ENCODE data around the gene PRDX5.
A peak's percentile ranks its signal among the peaks of the same experiment; 100 is the strongest.

Gene PRDX5

DNA sequence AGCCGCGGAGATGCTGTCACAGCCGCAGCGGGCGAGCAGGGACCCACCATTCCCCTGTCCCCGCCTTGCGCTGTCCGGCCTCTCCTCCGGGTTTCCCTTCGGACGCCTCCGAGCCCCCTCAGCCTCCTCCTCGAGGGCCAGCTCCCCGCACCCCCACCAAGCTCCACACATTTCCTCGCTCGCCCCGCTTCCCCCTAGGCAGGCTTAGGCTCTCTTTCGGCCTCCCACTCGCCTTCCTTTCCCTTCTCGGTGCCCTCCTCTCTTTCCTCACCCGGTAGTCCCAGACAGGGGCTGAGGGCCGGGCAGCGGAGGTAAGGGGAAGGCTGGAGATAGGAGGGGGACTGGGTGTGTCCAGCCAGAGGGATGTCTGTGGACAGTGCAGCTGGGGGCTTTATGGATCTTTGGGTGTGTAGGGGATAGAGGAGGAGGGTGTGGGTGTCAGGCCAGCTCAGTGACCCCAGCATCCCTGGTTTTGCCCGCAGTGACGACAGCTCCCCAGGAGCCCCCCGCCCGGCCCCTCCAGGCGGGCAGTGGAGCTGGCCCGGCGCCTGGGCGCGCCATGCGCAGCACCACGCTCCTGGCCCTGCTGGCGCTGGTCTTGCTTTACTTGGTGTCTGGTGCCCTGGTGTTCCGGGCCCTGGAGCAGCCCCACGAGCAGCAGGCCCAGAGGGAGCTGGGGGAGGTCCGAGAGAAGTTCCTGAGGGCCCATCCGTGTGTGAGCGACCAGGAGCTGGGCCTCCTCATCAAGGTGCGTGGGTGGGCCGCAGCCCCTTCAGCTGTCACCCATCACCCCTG lies 25.3 kb upstream of the PRDX5 start:
- Histone ChIP-seq H2BK5ac (ENCODE audit: low read length) (peak overlapping the region; percentile 17), H4K91ac (ENCODE audit: low read depth, low read length, poor library complexity) (no peak overlapping the region), H3K36me3 (replicated peaks in 1 of 2; ENCODE audit: control insufficient read depth in 2 of 2, insufficient read depth in 2 of 2, low read length in 2 of 2) (no peaks in the 10 kb centered on the region), H3K23ac (ENCODE audit: low read depth, low read length, poor library complexity) (peak overlapping the region; percentile 94), H3K9ac (ENCODE audit: low read depth, low read length, poor library complexity) (peak overlapping the region; percentile 74), H2BK15ac (ENCODE audit: low read length) (peak overlapping the region; percentile 34), H3K9me3 (replicated peaks in 1 of 2; ENCODE audit: control insufficient read depth in 2 of 2, insufficient read depth in 1 of 2, low read depth in 1 of 2, low read length in 2 of 2) (no peaks in the 10 kb centered on the region), H3K4ac (ENCODE audit: low read length) (no peak overlapping the region), H3K27ac (replicated peaks; ENCODE audit: low read length) (no peak overlapping the region), H3K79me1 (ENCODE audit: low read depth, low read length) (peaks cover 2% of the 10 kb centered on the region), H3K27me3 (ENCODE audit: control insufficient read depth in 3 of 3, insufficient read depth in 3 of 3, low read depth in 1 of 3, low read length in 3 of 3) (peaks cover 48 to 84% (median 83%) of the 10 kb centered on the region in 3 experiments), H3K18ac (ENCODE audit: low read length) (peak overlapping the region; percentile 82), H3K4me2 (ENCODE audit: insufficient read depth, low read length, poor library complexity, severe bottlenecking) (peak overlapping the region; percentile 60), H2BK120ac (ENCODE audit: low read depth, low read length) (no peak overlapping the region), H3K14ac (ENCODE audit: low read length) (peak overlapping the region; percentile 67), H3K4me3 (ENCODE audit: low read length in 2 of 2) (no peak overlapping the region), H4K8ac (ENCODE audit: low read depth, low read length) (peak overlapping the region; percentile 31), H2AK5ac (ENCODE audit: low read depth, low read length) (peak overlapping the region; percentile 81), H2AFZ (ENCODE audit: low read length) (peak overlapping the region; percentile 79), H2BK12ac (ENCODE audit: low read length) (peak overlapping the region; percentile 16), H3K4me1 (ENCODE audit: control insufficient read depth in 2 of 2, insufficient read depth in 1 of 2, low read depth in 1 of 2, low read length in 2 of 2) (peaks cover 6 to 18% of the 10 kb centered on the region in 2 donors)
- DNase-seq (ENCODE audit: low spot score), result no peak
- WGBS, 2 donors (ENCODE audit: extremely low coverage in 2 of 2, insufficient read length in 2 of 2, insufficient replicate concordance in 1 of 2), result no CpG with 5 or more reads among the region's 42 CpGs

- DNase-seq (ENCODE audit: low spot score), result no peak
These were observed 23.1 kb upstream of the PRDX5 start for GRCh38 chr11:64294774-64295173.

DNA sequence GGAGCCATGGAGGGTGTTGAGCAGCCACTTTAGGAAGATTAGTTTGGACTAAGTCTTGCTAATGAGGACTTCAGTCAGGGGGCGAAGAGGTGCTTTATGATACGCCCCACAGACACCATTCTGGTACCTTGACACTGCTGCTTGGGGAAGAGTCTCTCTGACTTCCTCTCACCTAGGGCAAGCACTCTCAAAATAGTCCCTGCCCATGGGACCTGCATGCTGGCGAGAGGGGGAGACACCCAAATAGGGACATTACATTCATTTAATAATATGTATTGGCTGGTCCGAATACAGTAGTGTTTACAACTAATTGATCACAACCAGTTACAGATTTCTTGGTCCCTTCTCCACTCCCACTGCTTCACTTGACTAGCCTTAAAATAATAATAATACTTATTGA lies 22.2 kb upstream of the PRDX5 start:
- Histone ChIP-seq H3K23ac (ENCODE audit: low read depth, low read length, poor library complexity) (no peak overlapping the region), H3K14ac (ENCODE audit: low read length) (no peak overlapping the region), H3K9ac (ENCODE audit: low read depth, low read length, poor library complexity) (no peak overlapping the region), H3K4ac (ENCODE audit: low read length) (no peak overlapping the region), H2AK5ac (ENCODE audit: low read depth, low read length) (no peak overlapping the region), H3K18ac (ENCODE audit: low read length) (no peak overlapping the region), H3K27ac (replicated peaks; ENCODE audit: low read length) (no peak overlapping the region), H2AFZ (ENCODE audit: low read length) (no peak overlapping the region), H3K4me1 (ENCODE audit: control insufficient read depth in 2 of 2, insufficient read depth in 1 of 2, low read depth in 1 of 2, low read length in 2 of 2) (peaks cover 8 to 32% of the 10 kb centered on the region in 2 donors), H3K4me3 (ENCODE audit: low read length in 2 of 2) (no peak overlapping the region), H2BK12ac (ENCODE audit: low read length) (no peak overlapping the region), H2BK15ac (ENCODE audit: low read length) (no peak overlapping the region), H3K9me3 (replicated peaks in 1 of 2; ENCODE audit: control insufficient read depth in 2 of 2, insufficient read depth in 1 of 2, low read depth in 1 of 2, low read length in 2 of 2) (no peaks in the 10 kb centered on the region), H3K79me1 (ENCODE audit: low read depth, low read length) (no peaks in the 10 kb centered on the region), H4K8ac (ENCODE audit: low read depth, low read length) (no peak overlapping the region), H3K27me3 (ENCODE audit: control insufficient read depth in 3 of 3, insufficient read depth in 3 of 3, low read depth in 1 of 3, low read length in 3 of 3) (peaks cover 66 to 99% (median 98%) of the 10 kb centered on the region in 3 experiments), H3K36me3 (replicated peaks in 1 of 2; ENCODE audit: control insufficient read depth in 2 of 2, insufficient read depth in 2 of 2, low read length in 2 of 2) (no peaks in the 10 kb centered on the region), H3K4me2 (ENCODE audit: insufficient read depth, low read length, poor library complexity, severe bottlenecking) (no peak overlapping the region), H4K91ac (ENCODE audit: low read depth, low read length, poor library complexity) (no peak overlapping the region), H2BK5ac (ENCODE audit: low read length) (no peak overlapping the region), H2BK120ac (ENCODE audit: low read depth, low read length) (no peak overlapping the region)
- no CpG with 5 or more reads among the region's 4 CpGs for WGBS, 2 donors (ENCODE audit: extremely low coverage in 2 of 2, insufficient read length in 2 of 2, insufficient replicate concordance in 1 of 2)
- no peak for DNase-seq (ENCODE audit: low spot score)

More at GRCh38 chr11:64294774-64295173, 23.1 kb upstream of the PRDX5 start:
- no peak overlapping the region for H3K4me3 ChIP-seq (ENCODE audit: low read length in 2 of 2)
- H2BK15ac ChIP-seq (ENCODE audit: low read length), result no peak overlapping the region
- no peak overlapping the region for H4K8ac ChIP-seq (ENCODE audit: low read depth, low read length)
- H3K27ac ChIP-seq (replicated peaks; ENCODE audit: low read length), result no peak overlapping the region
- H3K36me3 ChIP-seq (replicated peaks in 1 of 2; ENCODE audit: control insufficient read depth in 2 of 2, insufficient read depth in 2 of 2, low read length in 2 of 2), result no peaks in the 10 kb centered on the region
- peaks cover 6 to 23% of the 10 kb centered on the region in 2 donors for H3K4me1 ChIP-seq (ENCODE audit: control insufficient read depth in 2 of 2, insufficient read depth in 1 of 2, low read depth in 1 of 2, low read length in 2 of 2)
- no peak overlapping the region for H3K23ac ChIP-seq (ENCODE audit: low read depth, low read length, poor library complexity)
- no peak overlapping the region for H2BK120ac ChIP-seq (ENCODE audit: low read depth, low read length)
- H2BK12ac ChIP-seq (ENCODE audit: low read length), result no peak overlapping the region
- H2BK5ac ChIP-seq (ENCODE audit: low read length), result no peak overlapping the region
- no peak overlapping the region for H3K4ac ChIP-seq (ENCODE audit: low read length)
- H3K4me2 ChIP-seq (ENCODE audit: insufficient read depth, low read length, poor library complexity, severe bottlenecking), result no peak overlapping the region
- H3K9ac ChIP-seq (ENCODE audit: low read depth, low read length, poor library complexity), result no peak overlapping the region
- peaks cover 62 to 99% (median 98%) of the 10 kb centered on the region in 3 experiments for H3K27me3 ChIP-seq (ENCODE audit: control insufficient read depth in 3 of 3, insufficient read depth in 3 of 3, low read depth in 1 of 3, low read length in 3 of 3)
- no peak overlapping the region for H3K18ac ChIP-seq (ENCODE audit: low read length)
- no peaks in the 10 kb centered on the region for H3K9me3 ChIP-seq (replicated peaks in 1 of 2; ENCODE audit: control insufficient read depth in 2 of 2, insufficient read depth in 1 of 2, low read depth in 1 of 2, low read length in 2 of 2)
- no peak overlapping the region for H2AK5ac ChIP-seq (ENCODE audit: low read depth, low read length)
- no peak overlapping the region for H4K91ac ChIP-seq (ENCODE audit: low read depth, low read length, poor library complexity)
- H3K14ac ChIP-seq (ENCODE audit: low read length), result no peak overlapping the region
- no peaks in the 10 kb centered on the region for H3K79me1 ChIP-seq (ENCODE audit: low read depth, low read length)
- no CpG with 5 or more reads among the region's 3 CpGs for WGBS, 2 donors (ENCODE audit: extremely low coverage in 2 of 2, insufficient read length in 2 of 2, insufficient replicate concordance in 1 of 2)
- H2AFZ ChIP-seq (ENCODE audit: low read length), result no peak overlapping the region

- no peak overlapping the region for H3K18ac ChIP-seq (ENCODE audit: low read length)
- H3K14ac ChIP-seq (ENCODE audit: low read length), result no peak overlapping the region
- H3K27me3 ChIP-seq (ENCODE audit: control insufficient read depth in 3 of 3, insufficient read depth in 3 of 3, low read depth in 1 of 3, low read length in 3 of 3), result peaks cover 62 to 96% (median 95%) of the 10 kb centered on the region in 3 experiments
- no peaks in the 10 kb centered on the region for H3K36me3 ChIP-seq (replicated peaks in 1 of 2; ENCODE audit: control insufficient read depth in 2 of 2, insufficient read depth in 2 of 2, low read length in 2 of 2)
- no peak overlapping the region for H2BK15ac ChIP-seq (ENCODE audit: low read length)
- H3K4me1 ChIP-seq (ENCODE audit: control insufficient read depth in 2 of 2, insufficient read depth in 1 of 2, low read depth in 1 of 2, low read length in 2 of 2), result peaks cover 9 to 32% of the 10 kb centered on the region in 2 donors
- no peak overlapping the region for H3K23ac ChIP-seq (ENCODE audit: low read depth, low read length, poor library complexity)
- no peak overlapping the region for H2AFZ ChIP-seq (ENCODE audit: low read length)
- no peak overlapping the region for H4K91ac ChIP-seq (ENCODE audit: low read depth, low read length, poor library complexity)
- H3K4me3 ChIP-seq (ENCODE audit: low read length in 2 of 2), result peak overlapping the region in 1 of 2 donors; percentile 18
- no peaks in the 10 kb centered on the region for H3K79me1 ChIP-seq (ENCODE audit: low read depth, low read length)
- no peak overlapping the region for H4K8ac ChIP-seq (ENCODE audit: low read depth, low read length)
- no peak overlapping the region for H2BK5ac ChIP-seq (ENCODE audit: low read length)
- no peak overlapping the region for H3K9ac ChIP-seq (ENCODE audit: low read depth, low read length, poor library complexity)
- no CpG with 5 or more reads among the region's 1 CpG for WGBS, 2 donors (ENCODE audit: extremely low coverage in 2 of 2, insufficient read length in 2 of 2, insufficient replicate concordance in 1 of 2)
- no peak overlapping the region for H3K4me2 ChIP-seq (ENCODE audit: insufficient read depth, low read length, poor library complexity, severe bottlenecking)
- H2AK5ac ChIP-seq (ENCODE audit: low read depth, low read length), result no peak overlapping the region
- H3K27ac ChIP-seq (replicated peaks; ENCODE audit: low read length), result no peak overlapping the region
- no peak overlapping the region for H2BK12ac ChIP-seq (ENCODE audit: low read length)
- no peaks in the 10 kb centered on the region for H3K9me3 ChIP-seq (replicated peaks in 1 of 2; ENCODE audit: control insufficient read depth in 2 of 2, insufficient read depth in 1 of 2, low read depth in 1 of 2, low read length in 2 of 2)
- H2BK120ac ChIP-seq (ENCODE audit: low read depth, low read length), result no peak overlapping the region
- H3K4ac ChIP-seq (ENCODE audit: low read length), result no peak overlapping the region
- no peak for DNase-seq (ENCODE audit: low spot score)
These were observed 21.7 kb upstream of the PRDX5 start for GRCh38 chr11:64296236-64296635.

All from neuronal stem cell (in vitro differentiated cells).